Activated CD8-positive, alpha-beta memory T cell treated with anti-CD3 and anti-CD28 coated beads for 48 hours (primary cell): ENCODE data around the gene BRF1.
A peak's percentile ranks its signal among the peaks of the same experiment; 100 is the strongest.
"Not testable (repeated sequence)": the region's sequence is repeated elsewhere in the genome, so short reads cannot be mapped to it uniquely, and the experiment has no call there.

Source experiments
- DNase-seq, 3 experiments: peaks; one replicate each; pipeline ENCODE4 v3.0.0-alpha.2; 2020; ENCODE audit warnings: low read depth in 2 of 3, low spot score in 2 of 3

The BRF1 gene

GRCh38 chr14:105315941-105316576 is 15.3 kb upstream of the BRF1 start:
- no peak for DNase-seq

- no peak for DNase-seq
Measured at GRCh38 chr14:105315211-105315721, 14.5 kb upstream of the BRF1 start.

GRCh38 chr14:105314287-105315200 is 13.7 kb upstream of the BRF1 start, which contains the start of gene PACS2:
TSS of gene PACS2 (plus strand) at chr14:105314748. CDS start at chr14:105314919, 171 bp downstream.
- DNase-seq, result peak in 2 of 3 experiments; percentile 49 to 60

GRCh38 chr14:105313381-105314286 is 12.8 kb upstream of the BRF1 start:
- no peak for DNase-seq

- no peak for DNase-seq
Measured at GRCh38 chr14:105312973-105313372, 12.2 kb upstream of the BRF1 start.

GRCh38 chr14:105311838-105312237 is 11.0 kb upstream of the BRF1 start:
- DNase-seq, result no peak

GRCh38 chr14:105309371-105309770 is 8.6 kb upstream of the BRF1 start:
- DNase-seq, result no peak

- DNase-seq, result no peak
Measured at GRCh38 chr14:105307052-105307727, 6.4 kb upstream of the BRF1 start.

GRCh38 chr14:105305791-105306190 is 5.0 kb upstream of the BRF1 start:
- DNase-seq, result no peak

GRCh38 chr14:105305345-105305744 is 4.5 kb upstream of the BRF1 start:
- DNase-seq, result no peak

- DNase-seq, result no peak
Measured at GRCh38 chr14:105304565-105304964, 3.8 kb upstream of the BRF1 start.

GRCh38 chr14:105303949-105304348 is 3.1 kb upstream of the BRF1 start:
- DNase-seq, result no peak

- DNase-seq, result not testable (repeated sequence)
Measured at GRCh38 chr14:105301915-105302249, 1.1 kb upstream of the BRF1 start.

- peak; percentile 99 for DNase-seq
Measured at GRCh38 chr14:105301103-105301914, 508 bp upstream of the BRF1 start.

- DNase-seq, result no peak
Measured at GRCh38 chr14:105299654-105300541, 903 bp downstream of the BRF1 start.

GRCh38 chr14:105297311-105297710 is 3.5 kb downstream of the BRF1 start:
- not testable (repeated sequence) for DNase-seq

- DNase-seq, result peak in 1 of 3 experiments; percentile 29
Measured at GRCh38 chr14:105294142-105294597, 6.6 kb downstream of the BRF1 start.

- no peak for DNase-seq
Measured at GRCh38 chr14:105292826-105293711, 7.7 kb downstream of the BRF1 start.
